Adipocyte (in vitro differentiated cells): ENCODE measurements around the gene SNX11.

Experiments
- DNase-seq: peaks from one replicate; pipeline ENCODE4 v3.0.0-alpha.2; 2015; ENCODE audit warnings: low read depth
- H3K27me3 ChIP-seq: replicated peaks from 2 replicates; pipeline ENCODE4 v1.7.0; 2013; ENCODE audit warnings: mild to moderate bottlenecking, low read length, moderate library complexity; ENCODE audit not compliant: control insufficient read depth, insufficient read depth
- H3K36me3 ChIP-seq: 2 replicates; pipeline ENCODE4 v1.7.0; 2013; ENCODE audit warnings: low read length, mild to moderate bottlenecking, moderate library complexity; ENCODE audit not compliant: control insufficient read depth, insufficient read depth, severe bottlenecking
- H3K4me1 ChIP-seq: 2 replicates; pipeline ENCODE4 v1.7.0; 2013; ENCODE audit warnings: mild to moderate bottlenecking, low read length, moderate library complexity; ENCODE audit not compliant: control insufficient read depth, insufficient read depth
- H3K4me3 ChIP-seq: 2 replicates; pipeline ENCODE4 v1.7.0; 2013; ENCODE audit warnings: mild to moderate bottlenecking, low read length, moderate library complexity
- H3K9ac ChIP-seq: 2 replicates; pipeline ENCODE4 v1.7.0; 2013; ENCODE audit warnings: mild to moderate bottlenecking, low read length, moderate library complexity
- H3K9me3 ChIP-seq: 2 replicates; pipeline ENCODE4 v1.7.0; 2013; ENCODE audit warnings: mild to moderate bottlenecking, low read length, moderate library complexity; ENCODE audit not compliant: control insufficient read depth

Gene SNX11

DNA sequence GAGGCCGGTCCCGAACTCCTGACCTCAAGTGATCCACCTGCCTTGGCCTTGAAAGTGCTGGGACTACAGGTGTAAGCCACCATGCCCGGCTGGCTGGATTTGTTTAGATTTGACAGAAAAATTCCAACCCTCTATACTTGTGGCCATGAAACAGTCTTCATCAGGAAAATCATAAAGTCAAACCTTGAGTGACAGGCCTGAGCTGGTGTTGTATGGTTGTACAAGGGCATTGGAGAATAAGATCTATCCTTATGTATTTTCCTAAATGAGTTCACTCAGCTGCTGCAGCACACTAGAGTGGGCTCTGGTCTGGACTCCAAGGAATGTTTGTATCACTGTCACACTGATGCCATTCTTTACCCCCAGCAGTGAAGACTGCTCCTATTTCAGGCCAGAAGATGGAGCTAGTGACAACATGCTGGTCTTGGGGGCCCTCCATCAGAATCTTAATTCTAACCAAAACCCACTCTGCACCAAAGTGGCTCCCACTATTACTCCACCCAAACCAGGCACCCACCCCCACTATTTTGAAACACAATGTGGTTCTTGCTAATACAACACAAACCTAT lies 27.4 kb downstream of the SNX11 start:
- H3K9ac ChIP-seq = no peak overlapping the region
- peaks cover under 1% of the 10 kb centered on the region for H3K27me3 ChIP-seq
- H3K9me3 ChIP-seq = no peaks in the 10 kb centered on the region
- no peaks in the 10 kb centered on the region for H3K4me1 ChIP-seq
- no peak overlapping the region for H3K4me3 ChIP-seq
- H3K36me3 ChIP-seq = no peaks in the 10 kb centered on the region
- no peak for DNase-seq

DNA sequence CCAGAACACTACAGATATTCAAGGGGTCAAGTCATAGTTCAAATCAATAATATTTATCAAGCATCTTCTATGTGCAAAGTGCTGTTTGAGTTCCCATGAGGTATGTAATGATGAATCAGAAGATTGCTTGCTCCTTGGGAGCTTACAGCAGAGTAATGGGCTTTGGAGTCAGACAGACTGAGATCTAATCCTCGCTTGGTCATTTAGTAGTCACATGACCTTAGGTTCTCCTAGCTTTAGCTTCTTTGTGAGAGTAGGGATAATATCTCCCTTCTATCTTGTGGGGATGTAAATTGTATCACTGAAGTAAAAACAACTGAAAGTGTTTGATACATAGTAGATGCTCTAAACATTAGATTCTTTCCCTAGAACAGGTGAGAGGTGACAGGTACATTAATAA lies 30.1 kb downstream of the SNX11 start:
- Histone ChIP-seq H3K36me3 (no peaks in the 10 kb centered on the region), H3K9ac (no peak overlapping the region), H3K9me3 (no peaks in the 10 kb centered on the region), H3K4me3 (no peak overlapping the region), H3K27me3 (peaks cover 21% of the 10 kb centered on the region), H3K4me1 (no peaks in the 10 kb centered on the region)
- no peak for DNase-seq

DNA sequence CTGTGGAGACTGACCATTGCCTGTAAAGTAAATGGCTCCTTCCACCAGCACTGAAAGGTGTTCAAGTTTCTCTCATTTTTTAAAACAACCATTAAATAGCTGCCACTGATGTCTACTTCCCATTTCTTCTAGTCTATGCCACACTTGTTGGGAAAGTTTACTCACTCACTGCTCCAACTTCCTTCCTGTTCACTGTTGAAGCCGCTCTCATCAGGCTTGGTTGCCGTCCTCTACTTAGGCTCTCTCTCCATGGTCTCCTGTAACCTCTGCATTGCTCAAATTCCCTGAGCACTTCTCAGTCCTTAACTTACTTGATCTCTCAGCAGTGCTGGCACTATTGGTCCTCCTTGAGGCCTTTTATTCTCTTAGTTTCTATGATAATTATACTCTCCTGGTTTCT lies 32.4 kb downstream of the SNX11 start:
- no peak for DNase-seq
- Histone ChIP-seq H3K9me3 (no peaks in the 10 kb centered on the region), H3K36me3 (no peaks in the 10 kb centered on the region), H3K9ac (no peak overlapping the region), H3K4me3 (no peak overlapping the region), H3K27me3 (peaks cover 42% of the 10 kb centered on the region), H3K4me1 (no peaks in the 10 kb centered on the region)

DNA sequence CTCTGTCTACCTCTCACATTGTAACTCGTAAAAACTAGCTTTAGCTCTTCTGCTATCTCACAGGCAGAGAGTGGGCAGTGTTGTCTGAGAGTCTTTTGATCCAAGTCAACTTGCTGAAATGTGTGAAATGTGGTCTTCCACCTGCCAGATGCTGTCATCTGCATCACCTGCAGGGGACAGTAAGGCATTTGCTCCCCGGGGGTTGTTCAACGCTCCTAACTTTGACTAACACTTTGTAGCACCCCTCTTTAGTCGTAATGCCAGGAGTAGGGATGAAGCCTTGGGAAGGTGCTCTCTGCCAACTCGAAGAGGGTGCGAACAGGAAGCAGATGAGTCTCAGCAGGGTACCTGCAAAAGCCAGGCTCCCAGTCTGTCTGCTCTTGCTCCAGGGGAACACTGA lies 36.1 kb downstream of the SNX11 start:
- no peak for DNase-seq
- peaks cover 68% of the 10 kb centered on the region for H3K27me3 ChIP-seq
- no peaks in the 10 kb centered on the region for H3K4me1 ChIP-seq
- H3K9ac ChIP-seq = no peak overlapping the region
- no peaks in the 10 kb centered on the region for H3K36me3 ChIP-seq
- no peak overlapping the region for H3K4me3 ChIP-seq
- no peaks in the 10 kb centered on the region for H3K9me3 ChIP-seq

DNA sequence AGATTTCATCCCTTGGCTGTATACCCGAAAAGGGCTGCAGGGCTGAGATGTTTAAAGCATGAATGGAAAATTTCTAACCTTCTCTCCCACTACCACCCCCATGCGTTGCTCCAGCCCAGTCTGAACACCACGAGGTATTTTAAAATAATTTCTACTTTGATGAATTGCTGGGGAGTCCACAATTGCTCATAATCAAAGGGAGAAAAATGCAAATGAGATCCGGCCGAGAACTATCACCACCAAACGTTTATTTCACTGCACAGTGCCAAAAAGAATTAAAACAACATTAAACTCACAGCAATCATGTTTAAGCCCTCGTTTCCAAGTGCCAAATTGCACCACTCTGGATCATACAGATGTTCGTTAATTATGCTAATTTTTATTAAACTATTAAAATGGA lies 36.7 kb downstream of the SNX11 start:
- DNase-seq = no peak
- H3K9ac ChIP-seq = no peak overlapping the region
- H3K9me3 ChIP-seq = no peaks in the 10 kb centered on the region
- H3K4me1 ChIP-seq = no peaks in the 10 kb centered on the region
- H3K27me3 ChIP-seq = peaks cover 74% of the 10 kb centered on the region
- H3K4me3 ChIP-seq = no peak overlapping the region
- no peaks in the 10 kb centered on the region for H3K36me3 ChIP-seq

DNA sequence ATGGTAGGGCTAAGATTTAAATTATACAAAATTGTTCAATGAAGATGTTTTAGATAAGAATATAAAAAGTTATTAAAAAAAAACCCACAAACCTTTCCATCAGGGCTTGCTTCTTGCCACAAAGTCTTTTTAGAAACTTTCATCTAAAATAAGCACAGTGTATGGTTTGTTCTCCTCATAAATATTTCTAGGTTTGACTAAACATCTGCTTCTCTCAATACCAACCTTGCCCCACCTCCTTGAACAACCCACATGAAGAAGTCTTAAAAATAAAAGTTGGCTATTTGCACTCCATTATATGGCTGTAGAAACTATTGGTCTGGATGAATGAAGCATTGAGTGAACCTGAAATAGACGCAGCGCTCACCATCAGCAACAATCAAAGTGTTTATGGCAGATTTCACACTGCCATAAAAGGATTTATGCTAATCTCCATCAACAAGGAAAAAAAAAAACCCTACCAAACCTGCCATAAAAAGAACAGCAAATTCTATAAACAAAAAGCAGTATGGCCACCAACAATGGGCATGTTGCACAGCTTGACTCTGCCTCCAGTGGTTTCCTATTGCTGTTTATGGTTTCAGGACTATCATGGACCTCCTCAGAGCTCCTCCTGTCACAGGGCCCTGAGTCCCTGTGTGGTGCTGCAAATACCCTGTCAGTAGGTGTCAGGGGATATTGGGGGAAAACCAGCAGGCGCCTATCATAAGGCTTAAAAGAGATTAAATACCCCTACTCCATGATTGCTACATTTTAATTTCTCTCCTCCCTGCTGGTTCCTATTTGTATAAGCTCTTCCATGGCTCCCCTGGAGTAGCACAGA lies 37.6 kb downstream of the SNX11 start:
- DNase-seq = no peak
- no peak overlapping the region for H3K9ac ChIP-seq
- H3K36me3 ChIP-seq = no peaks in the 10 kb centered on the region
- no peaks in the 10 kb centered on the region for H3K4me1 ChIP-seq
- H3K4me3 ChIP-seq = no peak overlapping the region
- no peaks in the 10 kb centered on the region for H3K9me3 ChIP-seq
- H3K27me3 ChIP-seq = peaks cover 81% of the 10 kb centered on the region

DNA sequence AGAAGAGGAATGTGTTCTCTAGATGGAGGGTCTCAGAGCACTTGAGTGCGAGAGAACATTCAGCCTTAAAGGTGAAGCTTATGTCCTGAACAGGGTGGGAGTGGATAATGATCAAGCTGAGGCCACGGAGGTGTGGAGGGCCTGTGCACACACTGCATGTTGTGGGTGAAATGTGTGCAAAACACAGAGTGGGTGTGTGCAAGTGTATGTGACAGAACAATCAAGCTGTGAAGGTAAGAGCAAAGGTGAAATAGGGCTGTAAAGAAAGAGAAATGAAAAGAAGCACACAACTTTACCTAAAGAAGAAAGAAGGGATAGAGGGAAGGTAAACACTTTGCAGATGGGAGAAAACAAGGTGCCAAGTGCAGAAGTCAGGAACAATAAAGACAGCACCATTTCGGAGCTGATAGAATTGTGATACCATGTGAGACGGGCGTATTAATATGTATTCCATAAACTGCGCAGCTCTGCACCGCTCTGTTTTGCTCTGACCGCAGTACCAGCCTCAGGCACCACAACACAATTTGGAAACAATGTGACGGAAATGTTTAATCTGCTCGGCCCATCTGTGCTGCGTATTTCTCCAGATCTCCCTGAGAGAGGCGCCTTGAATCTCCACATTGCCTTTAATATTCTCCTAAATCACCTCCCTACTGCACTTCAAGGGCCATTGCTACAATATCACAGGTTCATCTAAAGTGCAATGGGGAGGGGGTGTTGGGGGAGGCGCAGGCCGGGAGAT lies 40.6 kb downstream of the SNX11 start:
- no peak for DNase-seq
- H3K9ac ChIP-seq = no peak overlapping the region
- H3K4me3 ChIP-seq = no peak overlapping the region
- peaks cover 89% of the 10 kb centered on the region for H3K27me3 ChIP-seq
- H3K9me3 ChIP-seq = no peaks in the 10 kb centered on the region
- no peaks in the 10 kb centered on the region for H3K4me1 ChIP-seq
- H3K36me3 ChIP-seq = no peaks in the 10 kb centered on the region

DNA sequence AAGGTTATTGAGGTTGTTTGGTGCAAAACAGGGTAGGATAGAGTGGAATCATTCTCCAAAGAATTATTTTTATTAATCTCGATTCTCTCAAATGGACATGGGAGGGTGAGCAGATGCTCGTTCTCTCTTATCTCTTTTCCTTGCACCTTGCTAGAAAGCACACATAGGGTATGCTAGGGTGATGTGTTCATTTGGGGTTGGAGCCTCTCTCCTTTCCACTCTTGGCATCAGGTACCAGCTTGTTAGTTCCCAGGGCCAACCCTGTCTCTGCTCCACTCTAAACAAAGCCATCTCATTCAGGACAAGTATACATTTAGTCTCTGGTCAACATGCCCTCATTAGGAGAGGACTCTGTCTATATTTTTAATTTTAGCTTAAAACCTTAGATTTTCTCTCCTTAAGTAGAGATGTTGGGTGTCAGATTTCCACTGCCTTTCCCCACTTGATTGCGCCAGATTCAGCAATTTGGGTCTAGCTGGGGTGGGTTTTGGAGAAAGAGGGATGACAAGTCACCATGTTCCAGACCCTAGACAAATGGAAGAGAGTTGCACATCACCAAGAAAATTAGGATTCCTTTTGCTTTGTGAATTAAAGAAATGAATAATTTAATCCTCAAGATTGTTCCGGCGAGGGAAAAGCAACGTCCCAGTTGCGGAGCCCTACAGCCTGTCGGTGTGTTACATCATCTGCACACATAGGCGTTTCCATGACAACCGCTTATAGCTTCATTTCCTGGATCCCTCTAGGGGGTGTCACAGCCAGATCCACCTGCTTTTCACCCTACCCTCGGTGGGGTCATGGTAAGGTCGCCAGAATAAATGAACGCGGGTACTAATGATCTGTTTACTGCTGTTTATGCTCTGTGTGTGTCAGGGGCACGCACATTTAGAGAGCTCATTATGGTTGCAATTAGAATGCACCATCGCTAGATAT lies 41.6 kb downstream of the SNX11 start:
- no peak overlapping the region for H3K9ac ChIP-seq
- no peaks in the 10 kb centered on the region for H3K4me1 ChIP-seq
- H3K9me3 ChIP-seq = no peaks in the 10 kb centered on the region
- no peaks in the 10 kb centered on the region for H3K36me3 ChIP-seq
- H3K4me3 ChIP-seq = no peak overlapping the region
- DNase-seq = no peak
- peaks cover 86% of the 10 kb centered on the region for H3K27me3 ChIP-seq

DNA sequence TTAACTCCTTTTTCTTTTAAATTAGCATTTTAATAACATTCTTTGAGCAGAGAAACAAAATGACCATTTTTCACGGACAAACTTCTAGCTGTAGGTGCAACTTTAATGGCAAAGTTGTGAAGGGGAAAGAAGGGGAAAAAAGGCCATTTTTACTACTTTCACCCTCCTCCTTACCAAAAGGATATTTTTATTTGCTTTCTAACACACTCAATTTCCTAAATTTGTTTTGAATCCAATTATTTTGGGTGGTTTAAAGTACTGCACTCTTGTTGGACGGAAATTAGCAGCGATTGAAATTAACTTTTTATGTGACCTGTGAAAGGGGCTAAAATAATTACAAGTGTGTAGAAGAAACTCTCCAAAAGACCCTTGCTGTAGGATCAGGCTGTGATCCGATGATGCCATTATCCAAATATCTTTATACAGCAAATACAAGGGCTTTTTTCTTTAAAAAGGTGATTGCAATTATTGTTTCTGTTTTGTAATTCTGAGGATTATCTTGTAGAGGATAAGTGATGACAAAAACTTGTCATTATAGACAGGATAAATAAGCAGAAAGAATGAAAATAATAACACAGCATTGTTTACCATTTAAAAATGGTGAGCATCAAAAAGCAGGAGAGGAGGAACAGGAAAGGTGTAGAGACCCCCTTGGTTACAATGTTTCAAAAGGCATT lies 42.4 kb downstream of the SNX11 start:
- no peak overlapping the region for H3K9ac ChIP-seq
- no peaks in the 10 kb centered on the region for H3K9me3 ChIP-seq
- no peaks in the 10 kb centered on the region for H3K36me3 ChIP-seq
- H3K4me1 ChIP-seq = no peaks in the 10 kb centered on the region
- no peak overlapping the region for H3K4me3 ChIP-seq
- peaks cover 83% of the 10 kb centered on the region for H3K27me3 ChIP-seq
- DNase-seq = no peak

DNA sequence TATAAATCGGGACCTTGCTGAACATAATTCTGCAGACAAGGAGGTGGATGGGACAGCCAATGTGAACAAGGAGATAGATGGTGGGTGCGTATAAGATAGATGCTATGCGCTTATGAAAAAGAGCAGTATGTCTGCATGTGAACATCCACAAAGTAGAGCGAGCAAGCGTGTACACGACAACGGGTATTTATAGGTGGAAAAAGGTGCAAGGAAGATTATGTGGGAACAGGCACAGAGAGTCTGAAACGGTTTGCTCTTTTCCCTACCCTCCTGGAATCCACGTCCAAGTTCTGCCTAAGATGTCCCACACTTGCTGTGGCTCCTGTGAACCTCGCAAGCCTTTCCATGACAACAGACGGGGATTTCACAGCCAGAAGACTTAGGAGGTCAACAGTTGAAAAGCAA lies 43.0 kb downstream of the SNX11 start:
- Histone ChIP-seq H3K27me3 (peaks cover 78% of the 10 kb centered on the region), H3K4me3 (no peak overlapping the region)

More for the DNA sequence above, 43.0 kb downstream of the SNX11 start:
- DNase-seq = no peak
- Histone ChIP-seq H3K9ac (no peak overlapping the region), H3K4me1 (no peaks in the 10 kb centered on the region), H3K9me3 (no peaks in the 10 kb centered on the region), H3K36me3 (no peaks in the 10 kb centered on the region)
